HG03521 (cell line): Measurements from ENCODE around the gene SLC49A3.

Experiments used
- ATAC-seq: cut with Tn5 transposase; IDR thresholded peaks from one replicate; pipeline ENCODE4 v1.9.1; 2021; ENCODE audit warnings: mild to moderate bottlenecking, moderate library complexity; ENCODE audit not compliant: unreplicated experiment

Gene SLC49A3

DNA sequence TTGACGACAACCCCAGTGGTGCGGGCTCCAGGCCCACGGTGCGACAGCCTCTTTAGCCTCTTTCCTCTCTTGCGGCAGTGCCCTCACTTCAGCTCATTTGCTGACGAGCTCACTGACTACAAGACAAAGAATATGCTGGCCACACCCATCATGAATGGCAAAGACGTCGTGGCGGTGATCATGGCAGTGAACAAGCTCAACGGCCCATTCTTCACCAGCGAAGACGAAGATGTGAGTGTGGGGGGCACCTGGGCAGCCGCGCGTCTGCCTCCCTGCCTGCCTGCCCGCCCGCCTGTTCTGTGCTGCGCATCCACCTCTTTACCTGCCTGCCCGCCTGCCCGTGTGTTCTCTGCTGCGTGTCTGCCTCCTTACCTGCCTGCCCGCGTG is 54.4 kb downstream of the SLC49A3 start:
- ATAC-seq, result no peak

- no peak for ATAC-seq
Measured at GRCh38 chr4:633976-634598, 54.9 kb downstream of the SLC49A3 start.

DNA sequence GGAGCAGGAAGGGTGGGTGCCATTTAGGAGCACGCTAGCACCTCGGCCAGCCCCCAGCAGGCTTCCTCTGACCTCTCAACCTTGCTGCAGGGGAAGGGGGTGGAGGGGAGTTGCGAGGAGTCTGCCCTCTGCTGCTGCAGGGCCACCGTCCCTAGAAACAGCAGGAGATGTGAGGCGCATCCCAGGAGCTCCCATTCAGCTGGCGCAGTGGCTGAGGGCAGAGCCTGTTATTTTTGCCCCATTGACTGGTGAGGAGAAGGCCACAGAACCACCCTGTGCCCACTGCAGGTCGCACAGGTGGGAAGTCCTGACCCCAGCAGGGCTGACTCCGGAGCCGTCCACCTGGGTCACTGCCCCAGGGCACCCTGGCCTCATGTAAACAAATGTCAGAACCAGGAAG is 55.5 kb downstream of the SLC49A3 start:
- no peak for ATAC-seq

GRCh38 chr4:632926-633325 is 56.0 kb downstream of the SLC49A3 start:
- ATAC-seq, result no peak

DNA sequence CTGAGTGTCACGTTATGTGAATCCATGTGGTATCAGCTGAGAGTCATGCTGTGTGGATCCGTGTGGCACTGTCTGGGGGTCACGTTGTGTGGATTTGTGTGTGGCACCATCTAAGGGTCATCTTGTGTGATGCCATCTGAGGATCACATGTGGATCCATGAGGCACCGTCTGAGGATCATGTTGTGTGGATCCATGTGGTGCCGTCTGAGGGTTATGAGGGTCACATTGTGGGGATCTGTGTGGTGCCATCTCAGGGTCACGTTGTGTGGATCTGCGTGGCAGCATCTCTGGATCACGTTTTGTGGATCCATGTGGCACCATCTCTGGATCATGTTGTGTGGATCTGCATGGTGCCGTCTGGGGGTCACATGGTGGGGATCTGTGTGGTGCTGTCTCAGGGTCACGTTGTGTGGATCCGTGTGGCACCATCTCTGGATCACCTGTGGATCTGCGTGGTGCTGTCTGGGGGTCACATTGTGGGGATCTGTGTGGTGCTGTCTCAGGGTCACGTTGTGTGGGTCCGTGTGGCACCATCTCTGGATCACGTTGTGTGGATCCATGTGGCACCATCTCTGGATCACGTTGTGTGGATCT is 56.7 kb downstream of the SLC49A3 start:
- no peak for ATAC-seq
